Neutrophil (primary cell): Measurements from ENCODE around the gene RNF130.
A peak's percentile ranks its signal among the peaks of the same experiment; 100 is the strongest.

Experiments
- H3K27ac ChIP-seq: fragments of 200-600 bp; sonication (generic); 2 replicates; pipeline ENCODE4 v1.5.1; 2016; ENCODE audit warnings: mild to moderate bottlenecking, moderate library complexity
- H3K27me3 ChIP-seq: fragments of 200-600 bp; sonication (generic); 2 replicates; pipeline ENCODE4 v1.6.0; 2016; ENCODE audit warnings: mild to moderate bottlenecking
- H3K36me3 ChIP-seq: fragments of 200-600 bp; sonication (generic); 2 replicates; pipeline ENCODE4 v1.5.1; 2017
- H3K4me1 ChIP-seq, 2 experiments: fragments of 200-600 bp in 1 of 2; sonication (generic) in 1 of 2; 1 replicate in 1 of 2; 2 replicates in 1 of 2; pipeline versions ENCODE4 v1.5.1 to v1.6.1; 2013 to 2016; ENCODE audit warnings: low read depth in 1 of 2, low read length in 1 of 2, mild to moderate bottlenecking in 1 of 2, moderate library complexity in 1 of 2; ENCODE audit not compliant: control insufficient read depth in 1 of 2, insufficient read depth in 1 of 2
- H3K4me3 ChIP-seq, 2 experiments: fragments of 200-600 bp in 1 of 2; sonication (generic) in 1 of 2; 1 replicate in 1 of 2; 2 replicates in 1 of 2; pipeline ENCODE4 v1.5.1; 2013 to 2016; ENCODE audit warnings: low read depth in 1 of 2, low read length in 1 of 2, mild to moderate bottlenecking in 1 of 2, moderate library complexity in 1 of 2
- H3K9me3 ChIP-seq: fragments of 200-600 bp; sonication (generic); 2 replicates; pipeline ENCODE4 v1.5.1; 2016
- TF ChIP-seq, protein P1 (sequence below): fragments of 200-600 bp; sonication (generic); IDR thresholded peaks from 2 replicates; pipeline ENCODE4 v1.5.1; 2016; ENCODE audit warnings: antibody characterized with exemption

The RNF130 gene

DNA sequence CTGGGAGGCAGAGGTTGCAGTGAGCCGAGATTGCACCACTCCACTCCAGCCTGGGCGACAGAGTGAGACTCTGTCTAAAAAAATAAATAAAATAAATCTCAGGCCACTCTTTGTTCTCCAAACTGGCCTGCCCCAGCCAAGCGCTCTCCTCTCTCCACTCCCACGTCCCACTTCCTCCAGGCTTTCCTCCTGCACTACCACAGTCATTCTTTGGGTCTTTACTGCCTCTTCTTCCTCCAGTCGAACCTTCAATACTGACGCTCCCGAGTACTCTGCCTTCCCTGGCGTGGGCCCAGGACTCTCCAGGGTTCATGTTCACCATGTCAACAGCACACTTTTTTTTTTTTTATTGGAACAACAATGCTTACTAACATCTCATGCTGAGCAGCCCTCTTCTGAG is 23.9 kb downstream of the RNF130 start:
- Histone ChIP-seq H3K4me1 (peaks cover 8 to 23% of the 10 kb centered on the region in 2 experiments), H3K27ac (no peak overlapping the region), H3K36me3 (peaks cover 9% of the 10 kb centered on the region), H3K27me3 (no peaks in the 10 kb centered on the region), H3K9me3 (no peaks in the 10 kb centered on the region), H3K4me3 (no peak overlapping the region)
- TF ChIP-seq, protein P1, sequence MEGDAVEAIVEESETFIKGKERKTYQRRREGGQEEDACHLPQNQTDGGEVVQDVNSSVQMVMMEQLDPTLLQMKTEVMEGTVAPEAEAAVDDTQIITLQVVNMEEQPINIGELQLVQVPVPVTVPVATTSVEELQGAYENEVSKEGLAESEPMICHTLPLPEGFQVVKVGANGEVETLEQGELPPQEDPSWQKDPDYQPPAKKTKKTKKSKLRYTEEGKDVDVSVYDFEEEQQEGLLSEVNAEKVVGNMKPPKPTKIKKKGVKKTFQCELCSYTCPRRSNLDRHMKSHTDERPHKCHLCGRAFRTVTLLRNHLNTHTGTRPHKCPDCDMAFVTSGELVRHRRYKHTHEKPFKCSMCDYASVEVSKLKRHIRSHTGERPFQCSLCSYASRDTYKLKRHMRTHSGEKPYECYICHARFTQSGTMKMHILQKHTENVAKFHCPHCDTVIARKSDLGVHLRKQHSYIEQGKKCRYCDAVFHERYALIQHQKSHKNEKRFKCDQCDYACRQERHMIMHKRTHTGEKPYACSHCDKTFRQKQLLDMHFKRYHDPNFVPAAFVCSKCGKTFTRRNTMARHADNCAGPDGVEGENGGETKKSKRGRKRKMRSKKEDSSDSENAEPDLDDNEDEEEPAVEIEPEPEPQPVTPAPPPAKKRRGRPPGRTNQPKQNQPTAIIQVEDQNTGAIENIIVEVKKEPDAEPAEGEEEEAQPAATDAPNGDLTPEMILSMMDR = no peak

DNA sequence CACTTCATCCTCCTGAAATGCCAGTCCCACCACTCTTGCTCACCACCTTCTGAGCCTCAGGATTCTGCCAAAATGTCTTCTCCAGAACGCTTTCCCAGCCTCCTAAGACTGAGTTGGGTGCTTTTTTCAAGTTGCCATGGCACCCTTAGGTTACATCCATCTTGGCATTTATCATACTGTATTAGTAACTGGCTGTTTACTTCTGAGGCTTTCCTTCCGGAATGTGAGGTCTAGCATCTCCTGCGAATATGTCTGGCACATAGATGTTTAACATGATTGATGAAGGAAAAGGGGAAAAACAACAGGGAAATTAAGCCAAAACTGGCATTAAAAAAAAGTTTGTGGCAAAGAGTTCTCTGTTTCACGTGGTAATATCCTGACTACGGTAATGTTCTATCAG is 24.9 kb downstream of the RNF130 start:
- peaks cover 8 to 22% of the 10 kb centered on the region in 2 experiments for H3K4me1 ChIP-seq
- peaks cover 9% of the 10 kb centered on the region for H3K36me3 ChIP-seq
- H3K9me3 ChIP-seq = no peaks in the 10 kb centered on the region
- TF ChIP-seq, protein P1 = no peak
- H3K4me3 ChIP-seq = no peak overlapping the region
- no peak overlapping the region for H3K27ac ChIP-seq
- no peaks in the 10 kb centered on the region for H3K27me3 ChIP-seq

DNA sequence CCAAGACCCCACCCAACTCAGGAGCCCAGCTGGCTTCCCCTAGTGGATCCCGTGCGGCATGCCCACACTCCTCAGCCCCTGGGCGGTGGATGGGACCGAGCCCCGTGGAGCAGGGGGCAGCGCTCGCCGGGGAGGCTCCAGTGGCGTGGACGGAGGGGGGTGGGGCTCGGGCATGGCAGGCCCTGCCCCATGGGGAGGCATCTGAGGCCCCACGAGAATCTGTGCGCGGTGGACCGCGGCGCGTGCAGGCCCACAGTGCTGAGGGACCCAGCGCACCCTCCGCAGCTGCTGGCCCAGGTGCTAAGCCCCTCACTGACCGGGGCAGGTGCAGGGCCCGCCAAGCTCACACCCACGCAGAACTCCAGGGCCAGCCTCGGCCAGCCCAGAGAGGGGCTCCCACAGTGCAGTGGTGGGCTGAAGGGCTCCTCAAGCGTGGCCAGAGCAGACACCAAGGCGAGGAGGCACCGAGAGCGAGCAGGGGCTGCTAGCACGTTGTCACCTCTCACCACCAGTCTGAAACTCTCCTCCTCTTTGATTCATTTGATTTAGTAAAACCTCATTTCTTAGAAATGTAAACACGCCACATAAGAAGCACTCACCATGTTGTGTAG is 25.6 kb downstream of the RNF130 start:
- H3K27me3 ChIP-seq = no peaks in the 10 kb centered on the region
- peaks cover 9% of the 10 kb centered on the region for H3K36me3 ChIP-seq
- H3K4me1 ChIP-seq = peaks cover 8 to 16% of the 10 kb centered on the region in 2 experiments
- no peak overlapping the region for H3K27ac ChIP-seq
- H3K4me3 ChIP-seq = no peak overlapping the region
- TF ChIP-seq, protein P1 = no peak
- H3K9me3 ChIP-seq = no peaks in the 10 kb centered on the region

DNA sequence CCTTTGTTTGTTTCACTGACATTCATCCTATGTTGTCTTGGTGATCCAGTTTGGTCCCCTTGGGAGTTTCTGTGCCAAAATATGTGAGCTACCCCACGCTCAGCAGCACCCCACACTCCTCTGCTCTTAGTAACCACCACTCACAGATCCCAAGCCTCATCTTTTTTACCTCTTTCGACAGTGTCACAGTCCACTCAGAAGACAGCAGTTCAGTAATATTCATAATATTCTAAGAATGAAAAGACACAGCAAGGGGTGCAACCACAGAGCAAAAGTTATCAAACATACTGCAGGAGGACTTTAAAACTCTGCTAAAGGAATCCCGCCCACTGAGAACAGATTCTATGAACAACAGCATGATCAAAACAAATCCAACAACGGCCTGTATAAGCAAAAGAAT is 28.2 kb downstream of the RNF130 start:
- Histone ChIP-seq H3K4me3 (no peak overlapping the region), H3K9me3 (no peaks in the 10 kb centered on the region), H3K27me3 (no peaks in the 10 kb centered on the region), H3K27ac (peak overlapping the region; percentile 3), H3K36me3 (peaks cover 25% of the 10 kb centered on the region), H3K4me1 (peaks cover 0 to 4% of the 10 kb centered on the region in 2 experiments)
- TF ChIP-seq, protein P1 = no peak

DNA sequence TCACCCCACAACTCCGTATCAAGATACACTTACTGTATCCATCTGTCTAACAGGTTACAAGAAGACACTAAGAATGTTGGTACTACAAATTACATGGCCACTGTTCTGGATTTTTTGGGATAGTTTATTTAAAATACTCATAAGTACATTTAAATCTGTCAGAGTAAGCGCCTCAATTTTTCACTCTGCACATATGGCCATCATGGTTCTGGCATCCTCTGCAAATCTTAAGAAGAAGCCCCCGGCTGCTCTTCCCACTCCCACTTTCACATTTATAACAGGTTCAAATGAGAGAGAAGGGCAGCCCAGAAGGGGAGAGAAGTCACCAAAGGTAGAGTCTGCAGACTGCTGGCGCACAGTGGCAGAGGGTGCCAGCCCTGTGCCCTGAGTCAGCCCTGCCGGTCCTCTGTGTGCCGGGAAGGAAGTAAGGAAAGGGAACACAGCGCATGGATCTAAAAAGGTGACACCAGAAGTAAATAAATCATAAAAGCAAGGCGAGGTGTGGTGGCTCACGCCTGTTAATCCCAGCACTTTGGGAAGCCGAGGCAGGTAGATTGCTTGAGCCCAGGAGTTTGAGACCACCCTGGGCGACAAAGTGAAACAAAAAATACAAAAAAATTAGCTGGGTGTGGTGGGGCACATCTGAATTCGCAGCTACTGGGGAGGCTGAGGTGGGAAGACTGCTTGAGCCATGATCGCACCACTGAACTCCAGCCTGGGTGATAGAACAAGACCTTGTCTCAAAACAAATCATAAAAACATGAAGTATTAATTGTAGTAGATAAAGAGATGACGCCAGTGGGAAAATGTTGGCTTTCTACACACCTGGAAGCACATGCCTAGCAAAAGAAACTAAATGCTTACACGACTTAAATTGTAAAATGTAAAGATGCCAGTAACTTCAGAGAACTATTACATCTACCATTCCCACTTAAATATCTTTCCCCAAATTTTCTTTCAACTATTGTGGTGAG is 30.0 kb downstream of the RNF130 start:
- Histone ChIP-seq H3K36me3 (peaks cover 40% of the 10 kb centered on the region), H3K4me3 (no peak overlapping the region), H3K27me3 (no peaks in the 10 kb centered on the region), H3K4me1 (no peaks in the 10 kb centered on the region), H3K27ac (peak overlapping the region; percentile 24), H3K9me3 (no peaks in the 10 kb centered on the region)
- TF ChIP-seq, protein P1 = no peak
